ENCODE measurements around the gene CCDC97.
A peak's percentile ranks its signal among the peaks of the same experiment; 100 is the strongest.
"Not testable (repeated sequence)": the region's sequence is repeated elsewhere in the genome, so short reads cannot be mapped to it uniquely, and the experiment has no call there.

CCDC97 gene

DNA sequence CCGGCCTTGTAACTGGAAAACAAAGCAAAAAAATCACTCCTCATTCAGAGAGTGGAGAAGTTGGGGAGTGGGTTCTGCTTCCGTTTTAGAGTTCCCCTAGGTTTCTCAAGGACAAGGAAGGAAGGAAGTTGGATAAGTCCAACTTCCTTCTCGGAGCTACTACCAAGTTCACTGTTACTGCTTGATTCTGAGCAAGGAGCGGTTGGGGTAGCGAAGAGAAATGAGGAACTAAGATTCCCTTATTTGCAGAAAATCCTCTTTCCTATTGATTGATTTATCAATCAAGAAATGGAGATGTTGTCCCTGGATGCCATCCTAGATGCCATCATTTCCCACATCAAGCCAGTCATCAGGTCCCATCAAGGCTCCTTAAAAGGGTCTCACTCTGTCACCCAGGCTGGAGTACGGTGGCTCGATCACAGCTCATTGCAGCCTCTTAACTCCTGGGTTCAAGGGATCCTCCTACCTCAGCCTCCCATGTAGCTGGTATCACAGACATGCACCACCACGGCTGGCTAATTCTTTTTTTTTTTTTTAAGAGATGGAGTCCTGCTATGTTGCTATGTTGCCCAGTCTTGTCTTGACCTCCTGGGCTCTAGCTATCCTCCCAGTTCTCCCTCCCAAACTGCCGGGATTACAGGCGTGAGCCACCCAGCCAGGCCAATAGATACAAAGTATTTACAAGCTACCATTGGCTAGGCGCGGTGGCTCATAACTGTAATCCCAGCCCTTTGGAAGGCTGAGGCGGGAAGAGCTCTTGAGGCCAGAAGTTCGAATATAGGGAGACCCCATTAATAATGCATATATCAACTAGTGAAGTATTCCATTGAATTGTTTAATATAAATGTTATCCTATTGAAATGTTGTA lies 54.8 kb downstream of the CCDC97 start:
- DNase-seq, result no peak

- no peak for DNase-seq
Observed at GRCh38 chr19:41366089-41366488, 56.1 kb downstream of the CCDC97 start.

DNA sequence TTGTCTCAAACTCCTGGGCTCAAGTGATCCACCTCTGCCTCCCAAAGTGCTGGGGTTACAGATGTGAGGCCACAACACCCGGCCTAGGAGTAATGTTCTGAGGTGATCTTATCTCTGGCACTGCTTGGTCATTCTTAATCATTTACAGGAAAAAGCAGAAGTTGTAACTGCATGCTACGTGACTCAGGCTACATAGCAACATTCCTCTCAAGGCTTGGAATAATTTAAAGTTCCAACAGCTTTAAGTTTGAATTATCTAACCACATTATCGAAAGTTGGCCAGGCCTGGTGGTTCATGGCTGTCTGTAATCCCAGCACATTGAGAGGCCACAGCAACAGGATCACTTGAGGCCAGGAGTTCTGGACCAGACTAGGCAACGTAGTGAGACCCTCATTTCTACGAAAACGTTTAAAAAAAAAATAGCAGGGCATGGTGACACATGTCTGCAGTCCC lies 57.9 kb downstream of the CCDC97 start:
- DNase-seq, result peak; percentile 92

- no peak for DNase-seq
Observed at GRCh38 chr19:41369769-41370168, 59.8 kb downstream of the CCDC97 start.

GRCh38 chr19:41371119-41371518 lies 61.1 kb downstream of the CCDC97 start:
- DNase-seq, result not testable (repeated sequence)

- no peak for DNase-seq
Observed at GRCh38 chr19:41371541-41371940, 61.6 kb downstream of the CCDC97 start.

DNA sequence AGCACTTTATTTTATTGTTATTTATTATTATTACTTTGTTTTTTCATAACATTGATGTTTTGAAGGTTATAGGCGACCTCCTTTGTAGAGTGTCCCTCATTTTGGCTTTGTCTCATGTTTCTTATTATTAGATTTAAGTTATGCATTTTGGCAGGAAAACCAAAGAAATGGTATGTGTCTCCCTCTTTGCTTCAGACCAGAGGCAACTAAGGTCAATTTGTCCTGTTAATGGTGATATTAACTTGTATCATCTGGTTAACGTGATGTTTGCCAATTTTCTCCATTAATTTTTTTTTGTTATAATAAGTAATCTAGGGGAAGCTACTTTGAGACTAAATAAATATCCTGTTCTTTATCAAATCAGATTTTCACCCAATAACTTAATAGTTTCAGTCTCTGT lies 62.5 kb downstream of the CCDC97 start:
- no peak for DNase-seq

DNA sequence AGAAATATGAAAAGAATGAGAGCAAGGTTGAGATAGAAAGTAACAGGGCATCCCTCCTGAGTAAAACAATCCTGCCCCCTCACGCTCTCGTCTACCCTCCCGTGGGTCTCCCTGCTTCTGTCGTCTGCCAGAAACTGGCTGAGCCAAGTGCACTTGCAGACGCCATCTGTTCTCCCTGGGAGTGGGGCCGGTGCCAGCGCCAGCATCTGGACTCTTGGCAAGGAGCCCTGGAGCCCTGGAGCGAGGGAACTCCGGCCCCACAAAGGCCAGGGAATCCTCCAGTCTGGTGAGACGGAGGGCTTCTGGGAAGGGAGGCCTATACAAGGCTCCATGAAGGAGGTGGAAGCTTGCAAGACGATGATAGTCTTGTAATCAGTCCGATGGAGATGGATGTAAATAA lies 64.0 kb downstream of the CCDC97 start:
- DNase-seq, result peak; percentile 92

Measured in fibroblast of skin of abdomen (primary cell).